A673 (cell line): ENCODE measurements around the gene GNG12.

Experiments used
- CTCF ChIP-seq: fragments of 300-800, 200-600 bp; sonication (generic); conservative IDR thresholded peaks from 2 replicates; pipeline ENCODE4 v1.5.1; 2017; ENCODE audit warnings: low read depth, mild to moderate bottlenecking, antibody characterized with exemption, low read length, moderate library complexity, mixed read lengths
- EZH2 ChIP-seq: fragments of 200-600 bp; sonication (generic); IDR thresholded peaks from 2 replicates; pipeline ENCODE4 v1.6.1; 2017; ENCODE audit warnings: borderline replicate concordance, low read depth, mild to moderate bottlenecking, mixed read lengths, antibody characterized with exemption, low read length; ENCODE audit not compliant: poor library complexity, severe bottlenecking

DNA sequence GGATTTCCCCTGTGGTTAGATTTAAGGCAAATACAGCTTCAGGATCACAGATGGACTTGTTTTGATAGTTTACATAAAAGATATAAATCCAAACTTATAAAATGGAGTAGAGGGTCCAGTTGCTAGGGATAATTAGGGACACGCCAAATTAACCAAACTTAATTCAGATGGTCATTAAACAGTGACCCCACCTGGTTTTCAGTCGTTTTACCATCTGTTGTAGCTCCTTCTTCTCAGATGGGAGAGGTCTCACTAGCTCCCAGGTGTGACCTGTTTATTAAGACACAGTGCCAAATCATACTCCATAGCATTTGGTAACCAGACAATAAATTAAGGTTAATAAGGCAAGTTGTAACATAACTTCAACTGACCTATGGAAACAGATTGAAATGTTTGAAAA, 156.3 kb downstream of the GNG12 start:
- TF ChIP-seq CTCF: no peak
- TF ChIP-seq EZH2: no peak
